Fibroblast of lung (primary cell): ENCODE results near the gene RASEF. TPM values are rescaled to one million over a fixed set of nuclear protein-coding genes. Genes with fewer than 3 reads are reported as not detected.
A peak's percentile ranks its signal among the peaks of the same experiment; 100 is the strongest.

Experiments
- DNase-seq, 2 donors: peaks; one replicate each; pipeline versions ENCODE4 v3.0.0 to v3.0.0-alpha.2; 2010; ENCODE audit warnings: low read depth in 2 of 2
- H2AFZ ChIP-seq: 2 replicates; pipeline ENCODE4 v1.5.1; 2012; ENCODE audit warnings: low read length, control low read depth, inconsistent platforms
- H3K27ac ChIP-seq: 2 replicates; pipeline ENCODE4 v1.5.1; 2011; ENCODE audit warnings: low read length, control low read depth; ENCODE audit not compliant: insufficient read depth
- H3K27me3 ChIP-seq: 2 replicates; pipeline ENCODE4 v1.5.1; 2011; ENCODE audit warnings: mild to moderate bottlenecking, low read length; ENCODE audit not compliant: control insufficient read depth, insufficient read depth
- H3K36me3 ChIP-seq: 2 replicates; pipeline ENCODE4 v1.5.1; 2011; ENCODE audit warnings: low read length; ENCODE audit not compliant: control insufficient read depth, insufficient read depth
- H3K4me1 ChIP-seq: 2 replicates; pipeline ENCODE4 v1.5.1; 2011; ENCODE audit warnings: low read length; ENCODE audit not compliant: control insufficient read depth, insufficient read depth; ENCODE audit errors: extremely low read depth
- H3K4me2 ChIP-seq: 2 replicates; pipeline ENCODE4 v1.5.1; 2011; ENCODE audit warnings: low read length, control low read depth; ENCODE audit not compliant: insufficient read depth; ENCODE audit errors: extremely low read depth
- H3K4me3 ChIP-seq, 4 experiments: fragments of 200-600 bp in 1 of 4; sonication (generic) in 1 of 4; replicated peaks in 1 of 4; 2 replicates each; pipeline ENCODE4 v1.5.1; 2011 to 2016; ENCODE audit warnings: low read length in 4 of 4, low read depth in 3 of 4, mild to moderate bottlenecking in 3 of 4, control low read depth in 2 of 4, inconsistent platforms in 1 of 4, mixed read lengths in 1 of 4; ENCODE audit not compliant: insufficient read depth in 1 of 4; ENCODE audit errors: control extremely low read depth in 1 of 4
- H3K79me2 ChIP-seq: 2 replicates; pipeline ENCODE4 v1.5.1; 2012; ENCODE audit warnings: mild to moderate bottlenecking, low read length, inconsistent platforms; ENCODE audit not compliant: control insufficient read depth, insufficient read depth
- H3K9ac ChIP-seq: 2 replicates; pipeline ENCODE4 v1.5.1; 2011; ENCODE audit warnings: mild to moderate bottlenecking, low read length, control low read depth; ENCODE audit not compliant: insufficient read depth
- H3K9me3 ChIP-seq: 2 replicates; pipeline ENCODE4 v1.5.1; 2012; ENCODE audit warnings: low read depth, low read length; ENCODE audit not compliant: control insufficient read depth, insufficient read depth
- H4K20me1 ChIP-seq: 2 replicates; pipeline ENCODE4 v1.5.1; 2011; ENCODE audit warnings: low read length; ENCODE audit not compliant: control insufficient read depth, insufficient read depth; ENCODE audit errors: extremely low read depth
- EZH2 ChIP-seq: IDR thresholded peaks from 2 replicates; pipeline ENCODE4 v1.5.1; 2012; ENCODE audit warnings: low read length, control low read depth, mild to moderate bottlenecking; ENCODE audit errors: missing control alignments
- polyA minus RNA-seq: library from RNA; depleted of rRNA, polyadenylated mRNA; stranded (reverse); fragments of >200 nt; gene quantifications from 2 replicates; pipeline ENCODE4 v1.2.3, GENCODE V29; 2011; ENCODE audit warnings: low replicate concordance
- polyA plus RNA-seq, 2 donors: library from polyadenylated mRNA; depleted of rRNA in 1 of 2; stranded (reverse) in 1 of 2; unstranded in 1 of 2; fragments of >200 nt; gene quantifications; 2 replicates each; pipeline ENCODE4 v1.2.1, GENCODE V29; 2011 to 2012; ENCODE audit warnings: missing spikeins in 1 of 2
- total RNA-seq: library from RNA; depleted of rRNA; stranded (reverse); fragments of >200 nt; gene quantifications from 2 replicates; pipeline ENCODE4 v1.2.1, GENCODE V29; 2014
- TF ChIP-seq, protein P1 (sequence below), 2 donors: IDR thresholded peaks in 1 of 2; conservative IDR thresholded peaks in 1 of 2; 1 replicate in 1 of 2; 2 replicates in 1 of 2; pipeline ENCODE4 v1.5.1; 2011 to 2012; ENCODE audit warnings: low read length in 2 of 2, control low read depth in 1 of 2, inconsistent platforms in 1 of 2, low read depth in 1 of 2, mild to moderate bottlenecking in 1 of 2

RASEF gene
- total RNA-seq (0.51 and 1.2 TPM in 2 replicates), polyA plus RNA-seq (0.28 TPM in 2 replicates), polyA minus RNA-seq (0.04 and 0.78 TPM in 2 replicates)
- 0.26 and 0.27 TPM in 2 replicates for polyA plus RNA-seq (2012)

DNA sequence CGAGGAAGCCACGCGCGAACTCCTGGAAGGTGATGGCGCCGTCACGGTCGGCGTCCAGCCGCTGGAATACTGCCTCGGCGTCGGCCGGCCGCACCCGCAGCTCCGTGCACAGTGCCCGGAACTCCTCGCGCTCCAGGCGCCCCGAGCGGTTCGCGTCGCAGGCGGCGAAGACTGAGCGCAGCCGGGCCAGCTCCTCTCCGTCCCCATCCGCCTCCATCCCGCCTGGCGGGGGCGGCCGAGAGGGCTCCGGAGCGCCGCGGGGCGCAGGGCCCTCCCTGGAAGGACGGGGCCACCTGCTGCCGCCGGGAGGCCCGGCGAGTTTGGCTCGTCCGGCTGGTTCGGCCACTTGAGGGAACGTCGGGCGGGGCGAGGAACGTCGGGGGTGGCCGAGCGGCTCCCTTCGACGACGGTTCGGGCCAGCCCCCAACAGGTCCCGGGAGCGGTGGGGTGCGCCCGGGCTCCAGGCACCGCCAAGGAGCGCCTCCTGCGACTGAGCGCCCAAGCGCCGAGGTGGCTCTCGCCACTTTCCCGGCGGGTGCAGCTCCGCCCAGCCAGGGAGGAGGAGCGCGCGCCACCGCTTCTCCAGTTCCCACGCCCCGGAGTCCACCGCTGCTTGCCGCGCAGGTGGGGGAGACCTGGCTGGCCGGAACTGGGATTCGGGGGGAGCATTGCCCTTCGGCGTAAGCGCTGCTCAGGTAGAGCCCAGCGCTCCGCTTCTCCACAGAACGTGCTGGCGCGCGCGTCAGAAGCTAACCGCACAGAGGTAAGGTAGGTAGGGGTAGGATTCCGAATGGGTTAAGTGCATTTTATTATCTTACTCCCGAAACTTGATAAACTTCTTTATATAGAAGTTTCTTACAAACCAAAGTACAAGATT, at the start of gene RASEF:
RASEF (minus strand) TSS at position 492 of the 877 bp plus-strand sequence; CDS start at position 217, 275 bp downstream.
- Histone ChIP-seq H3K4me3 (peak within 1 kb of the TSS; percentile 16 to 64 (median 31)), H3K4me1 (no peaks in the 10 kb centered on the region), H3K9ac (no peak within 1 kb of the TSS), H4K20me1 (no peaks in the 10 kb centered on the region), H3K27me3 (peaks cover 12% of the 10 kb centered on the region), H3K36me3 (no peaks in the 10 kb centered on the region), H2AFZ (no peak within 1 kb of the TSS), H3K79me2 (no peaks in the 10 kb centered on the region), H3K9me3 (no peaks in the 10 kb centered on the region), H3K27ac (no peak within 1 kb of the TSS), H3K4me2 (peak within 1 kb of the TSS; percentile 62)
- DNase-seq, result peak; percentile 6 to 57
- no peak for TF ChIP-seq EZH2
- TF ChIP-seq, protein P1, sequence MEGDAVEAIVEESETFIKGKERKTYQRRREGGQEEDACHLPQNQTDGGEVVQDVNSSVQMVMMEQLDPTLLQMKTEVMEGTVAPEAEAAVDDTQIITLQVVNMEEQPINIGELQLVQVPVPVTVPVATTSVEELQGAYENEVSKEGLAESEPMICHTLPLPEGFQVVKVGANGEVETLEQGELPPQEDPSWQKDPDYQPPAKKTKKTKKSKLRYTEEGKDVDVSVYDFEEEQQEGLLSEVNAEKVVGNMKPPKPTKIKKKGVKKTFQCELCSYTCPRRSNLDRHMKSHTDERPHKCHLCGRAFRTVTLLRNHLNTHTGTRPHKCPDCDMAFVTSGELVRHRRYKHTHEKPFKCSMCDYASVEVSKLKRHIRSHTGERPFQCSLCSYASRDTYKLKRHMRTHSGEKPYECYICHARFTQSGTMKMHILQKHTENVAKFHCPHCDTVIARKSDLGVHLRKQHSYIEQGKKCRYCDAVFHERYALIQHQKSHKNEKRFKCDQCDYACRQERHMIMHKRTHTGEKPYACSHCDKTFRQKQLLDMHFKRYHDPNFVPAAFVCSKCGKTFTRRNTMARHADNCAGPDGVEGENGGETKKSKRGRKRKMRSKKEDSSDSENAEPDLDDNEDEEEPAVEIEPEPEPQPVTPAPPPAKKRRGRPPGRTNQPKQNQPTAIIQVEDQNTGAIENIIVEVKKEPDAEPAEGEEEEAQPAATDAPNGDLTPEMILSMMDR (conservative IDR thresholded peaks at IDR 0.05 in 1 of 2, IDR thresholded peaks at IDR 0.05 in 1 of 2; ENCODE audit: low read depth in 1 of 2, low read length in 2 of 2), result no peak

DNA sequence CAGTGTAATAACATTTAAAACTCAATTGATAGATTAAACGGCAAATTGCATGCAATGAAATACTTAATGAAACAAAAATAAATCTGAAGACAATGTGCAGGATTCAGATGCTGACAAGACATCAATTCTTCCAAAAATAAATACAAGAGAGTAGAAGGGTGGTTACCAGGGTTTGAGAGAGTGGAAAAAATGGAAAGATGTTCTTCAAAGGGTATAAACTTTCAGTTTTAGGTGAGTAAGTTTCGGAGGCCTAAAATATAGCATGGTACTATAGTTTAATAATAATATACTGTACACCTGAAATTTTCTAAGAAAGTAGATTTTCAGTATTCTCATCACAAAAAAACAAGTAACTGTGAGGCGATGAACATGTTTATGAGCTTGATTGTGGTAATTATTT, 48.2 kb upstream of the RASEF start:
- H3K9me3 ChIP-seq, result no peaks in the 10 kb centered on the region
- no peaks in the 10 kb centered on the region for H3K27me3 ChIP-seq
- H3K9ac ChIP-seq, result no peak overlapping the region
- no peak overlapping the region for H3K4me2 ChIP-seq
- H3K4me1 ChIP-seq, result no peaks in the 10 kb centered on the region
- no peaks in the 10 kb centered on the region for H3K79me2 ChIP-seq
- no peak overlapping the region for H3K27ac ChIP-seq
- H3K4me3 ChIP-seq, result no peak overlapping the region
- TF ChIP-seq, protein P1 (conservative IDR thresholded peaks at IDR 0.05 in 1 of 2, IDR thresholded peaks at IDR 0.05 in 1 of 2; ENCODE audit: low read depth in 1 of 2, low read length in 2 of 2), result no peak
- no peak for TF ChIP-seq EZH2
- no peak for DNase-seq
- no peaks in the 10 kb centered on the region for H4K20me1 ChIP-seq
- no peak overlapping the region for H2AFZ ChIP-seq
- H3K36me3 ChIP-seq, result no peaks in the 10 kb centered on the region

DNA sequence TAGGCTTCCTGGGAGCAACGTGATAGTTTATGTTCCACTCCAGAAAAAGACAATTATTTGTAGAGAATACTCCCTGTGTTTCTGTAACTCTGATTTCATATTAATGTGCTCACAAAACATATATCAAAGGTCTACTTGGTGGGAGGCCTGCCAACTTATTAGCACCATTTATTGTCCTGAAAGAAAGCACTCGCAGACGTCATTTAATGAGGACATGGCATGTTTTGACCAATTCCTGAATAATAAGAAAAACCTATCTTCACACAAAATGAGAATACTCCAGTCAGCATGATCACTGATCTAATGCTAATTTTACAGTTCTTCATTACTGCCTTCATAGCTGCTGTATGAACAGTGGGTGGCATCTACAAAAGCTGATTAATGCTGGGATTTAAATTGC, 46.4 kb upstream of the RASEF start:
- no peaks in the 10 kb centered on the region for H3K27me3 ChIP-seq
- no peaks in the 10 kb centered on the region for H4K20me1 ChIP-seq
- H3K9ac ChIP-seq, result no peak overlapping the region
- H3K27ac ChIP-seq, result no peak overlapping the region
- H3K36me3 ChIP-seq, result no peaks in the 10 kb centered on the region
- no peaks in the 10 kb centered on the region for H3K79me2 ChIP-seq
- no peak overlapping the region for H3K4me3 ChIP-seq
- no peaks in the 10 kb centered on the region for H3K4me1 ChIP-seq
- no peak for TF ChIP-seq EZH2
- TF ChIP-seq, protein P1 (conservative IDR thresholded peaks at IDR 0.05 in 1 of 2, IDR thresholded peaks at IDR 0.05 in 1 of 2; ENCODE audit: low read depth in 1 of 2, low read length in 2 of 2), result no peak
- H3K4me2 ChIP-seq, result no peak overlapping the region
- no peak overlapping the region for H2AFZ ChIP-seq
- no peaks in the 10 kb centered on the region for H3K9me3 ChIP-seq
- no peak for DNase-seq
